MCF 10A (cell line): Measurements from ENCODE around the gene GATA6. TPM values are rescaled to one million over a fixed set of nuclear protein-coding genes. Genes with fewer than 3 reads are reported as not detected.

Source experiments
- BruUV-seq: library from RNA; stranded (reverse); fragments of 400-500 nt; replicated peaks from 2 replicates; lab custom pipeline; 2021; lab: Mats Ljungman, UMichigan
- CTCF ChIA-PET: fragments of 300-600 bp; sonication (Branson Sonifier 250); formaldehyde crosslinking; extraction: SDS; loops from one replicate; lab custom pipeline; 2021; ENCODE audit warnings: antibody characterized with exemption, inconsistent platforms; lab: Yijun Ruan, JAX
- POLR2A ChIA-PET: fragments of 300-600, 350-650 bp; sonication (Branson Sonifier 250); formaldehyde crosslinking; extraction: SDS; loops from one replicate; lab custom pipeline; 2020; ENCODE audit warnings: antibody characterized with exemption, inconsistent platforms; lab: Yijun Ruan, JAX
- DNase-seq: peaks from one replicate; pipeline ENCODE4 v3.0.0-alpha.2; 2018; ENCODE audit not compliant: unreplicated experiment
- H3K27ac Mint-ChIP-seq: one replicate; pipeline ENCODE4 v1.8.0; 2022; ENCODE audit warnings: mild to moderate bottlenecking, low read depth, mixed read lengths; ENCODE audit not compliant: unreplicated experiment
- H3K27me3 Mint-ChIP-seq: one replicate; pipeline ENCODE4 v1.8.0; 2022; ENCODE audit warnings: mixed read lengths; ENCODE audit not compliant: insufficient read depth, unreplicated experiment
- H3K36me3 Mint-ChIP-seq: one replicate; pipeline ENCODE4 v1.8.0; 2022; ENCODE audit warnings: mild to moderate bottlenecking, moderate library complexity, mixed read lengths; ENCODE audit not compliant: insufficient read depth, unreplicated experiment
- H3K4me1 Mint-ChIP-seq: one replicate; pipeline ENCODE4 v1.8.0; 2022; ENCODE audit warnings: mixed read lengths; ENCODE audit not compliant: insufficient read depth, unreplicated experiment
- H3K4me3 Mint-ChIP-seq: one replicate; pipeline ENCODE4 v1.8.0; 2022; ENCODE audit warnings: mild to moderate bottlenecking, moderate library complexity, mixed read lengths; ENCODE audit not compliant: unreplicated experiment
- H3K9me3 Mint-ChIP-seq: one replicate; pipeline ENCODE4 v1.8.0; 2022; ENCODE audit warnings: mixed read lengths; ENCODE audit not compliant: unreplicated experiment
- CTCF ChIP-seq: fragments of 200-600 bp; IDR thresholded peaks from one replicate; pipeline ENCODE4 v1.8.0; 2022; ENCODE audit warnings: antibody characterized with exemption, mild to moderate bottlenecking; ENCODE audit not compliant: unreplicated experiment
- intact Hi-C: fragments of 100-400 bp; cut with micrococcal nuclease; formaldehyde crosslinking; loops from 2 replicates; pipeline ENCODE4 v1.14.1; 2022
- total RNA-seq: library from RNA; stranded (reverse); gene quantifications from 2 replicates; pipeline ENCODE4 v1.2.3, GENCODE V29; 2022

Gene GATA6
- total RNA-seq, 1 experiment from 2014 or later = 6.7 TPM

GRCh38 chr18:22167471-22168241 lies 1.7 kb upstream of the GATA6 start:
- H3K27ac Mint-ChIP-seq = no peak overlapping the region
- H3K4me1 Mint-ChIP-seq = peaks cover 4% of the 10 kb centered on the region
- DNase-seq = no peak
- H3K4me3 Mint-ChIP-seq = peak overlapping the region; percentile 97
- H3K27me3 Mint-ChIP-seq = no peaks in the 10 kb centered on the region
- ChIA-PET POLR2A (no interaction called here), CTCF (no interaction called here)
- H3K9me3 Mint-ChIP-seq = no peaks in the 10 kb centered on the region
- peaks cover 1% of the 10 kb centered on the region for H3K36me3 Mint-ChIP-seq
- no peak for TF ChIP-seq CTCF
- intact Hi-C loops = loop anchor here (5.0 to 10.0 kb wide), 5 partner anchors 173 to 627 kb away; no protein-coding TSS in a partner anchor
- no TSS peak for BruUV-seq

- peaks cover 8% of the 10 kb centered on the region for H3K36me3 Mint-ChIP-seq
- H3K4me1 Mint-ChIP-seq = peaks cover 6% of the 10 kb centered on the region
- no peak for DNase-seq
- BruUV-seq = no TSS peak
- TF ChIP-seq CTCF = no peak
- intact Hi-C loops = loop anchor here (5.0 to 10.0 kb wide), 5 partner anchors 174 to 626 kb away; no protein-coding TSS in a partner anchor
- H3K27me3 Mint-ChIP-seq = no peaks in the 10 kb centered on the region
- H3K27ac Mint-ChIP-seq = no peak overlapping the region
- ChIA-PET POLR2A (interaction anchor here (0.7 kb wide), 1 partner anchor 64 kb away, joined by 3 read pairs; no protein-coding TSS in a partner anchor), CTCF (interaction anchor here (0.7 to 0.8 kb wide), 2 partner anchors 247 to 394 kb away, joined by 3 read pairs; no protein-coding TSS in a partner anchor)
- no peaks in the 10 kb centered on the region for H3K9me3 Mint-ChIP-seq
- peak overlapping the region; percentile 97 for H3K4me3 Mint-ChIP-seq
Measured at GRCh38 chr18:22168360-22168921, 948 bp upstream of the GATA6 start.

- intact Hi-C loops = loop anchor here (1.0 to 10.0 kb wide), 8 partner anchors 116 to 625 kb away; no protein-coding TSS in a partner anchor
- Mint-ChIP-seq H3K36me3 (peaks cover 8% of the 10 kb centered on the region), H3K4me1 (peaks cover 6% of the 10 kb centered on the region), H3K4me3 (peak overlapping the region; percentile 97), H3K9me3 (no peaks in the 10 kb centered on the region), H3K27ac (peak overlapping the region; percentile 78), H3K27me3 (no peaks in the 10 kb centered on the region)
- ChIA-PET CTCF (interaction anchor here (0.6 to 1.7 kb wide), 6 partner anchors 109 to 397 kb away, joined by 3 to 7 read pairs (median 3); no protein-coding TSS in a partner anchor), POLR2A (interaction anchor here (0.7 to 1.3 kb wide), 8 partner anchors 9 to 393 kb away, joined by 3 to 5 read pairs (median 3); no protein-coding TSS in a partner anchor)
- BruUV-seq = TSS peak; percentile 53
- peak; percentile 51 for DNase-seq
- no peak for TF ChIP-seq CTCF
Measured at GRCh38 chr18:22169889-22170420, 566 bp downstream of the GATA6 start.
